SK-N-SH treated with all-trans-retinoic acid at 6 μM for 48 hours (cell line): ENCODE results near the gene OTUD3.

Experiments
- ATAC-seq: fragments of 200-7000 bp; cut with Tn5 transposase; 3 replicates; pipeline ENCODE4 v1.9.1; 2020; ENCODE audit warnings: mild to moderate bottlenecking, moderate library complexity
- ARNTL ChIP-seq: fragments of 450-650 bp; formaldehyde crosslinking; IDR thresholded peaks from 2 replicates; pipeline ENCODE4 v1.5.0; 2020; ENCODE audit warnings: low read depth, mild to moderate bottlenecking, moderate library complexity, borderline replicate concordance
- BACH2 ChIP-seq: fragments of 250-450 bp; sonication (Bioruptor Pico); IDR thresholded peaks from 2 replicates; pipeline ENCODE4 v1.9.0; 2021; ENCODE audit warnings: mild to moderate bottlenecking, borderline replicate concordance
- CSDC2 ChIP-seq: fragments of 250-450 bp; sonication (Bioruptor Pico); IDR thresholded peaks from 2 replicates; pipeline ENCODE4 v1.5.0; 2020; ENCODE audit warnings: mild to moderate bottlenecking, moderate library complexity
- CSRNP3 ChIP-seq: fragments of 250-450 bp; sonication (Bioruptor Pico); IDR thresholded peaks from 2 replicates; pipeline ENCODE4 v1.5.1; 2021; ENCODE audit warnings: mild to moderate bottlenecking, moderate library complexity
- ESRRG ChIP-seq: fragments of 250-450 bp; sonication (Bioruptor Pico); IDR thresholded peaks from 2 replicates; pipeline ENCODE4 v1.6.1; 2021; ENCODE audit warnings: mild to moderate bottlenecking
- GLIS3 ChIP-seq: fragments of 250-450 bp; sonication (Bioruptor Pico); IDR thresholded peaks from 2 replicates; pipeline ENCODE4 v1.5.0; 2020; ENCODE audit warnings: mild to moderate bottlenecking, moderate library complexity
- ISL1 ChIP-seq: fragments of 250-450 bp; sonication (Bioruptor Pico); IDR thresholded peaks from 2 replicates; pipeline ENCODE4 v2.1.2; 2022; ENCODE audit warnings: mild to moderate bottlenecking, moderate library complexity
- OSR1 ChIP-seq: fragments of 250-450 bp; sonication (Bioruptor Pico); IDR thresholded peaks from 2 replicates; pipeline ENCODE4 v1.8.0; 2022; ENCODE audit warnings: moderate library complexity, mild to moderate bottlenecking, inconsistent platforms
- PATZ1 ChIP-seq: fragments of 250-450 bp; sonication (Bioruptor Pico); IDR thresholded peaks from 2 replicates; pipeline ENCODE4 v1.8.0; 2020; ENCODE audit warnings: mild to moderate bottlenecking, moderate library complexity, borderline replicate concordance
- PPARA ChIP-seq: fragments of 250-450 bp; sonication (Bioruptor Pico); IDR thresholded peaks from 2 replicates; pipeline ENCODE4 v1.5.0; 2020; ENCODE audit warnings: mild to moderate bottlenecking, borderline replicate concordance
- RARB ChIP-seq: fragments of 250-450 bp; sonication (Bioruptor Pico); IDR thresholded peaks from 2 replicates; pipeline ENCODE4 v1.8.0; 2021; ENCODE audit warnings: mild to moderate bottlenecking, moderate library complexity
- SNAI2 ChIP-seq: fragments of 250-450 bp; sonication (Bioruptor Pico); IDR thresholded peaks from 2 replicates; pipeline ENCODE4 v1.5.0; 2020; ENCODE audit warnings: mild to moderate bottlenecking, moderate library complexity
- TCF4 ChIP-seq: fragments of 250-450 bp; sonication (Bioruptor Pico); IDR thresholded peaks from 2 replicates; pipeline ENCODE4 v1.8.0; 2021; ENCODE audit warnings: mild to moderate bottlenecking, moderate library complexity, borderline replicate concordance
- TOX ChIP-seq: fragments of 250-450 bp; sonication (Bioruptor Pico); IDR thresholded peaks from 2 replicates; pipeline ENCODE4 v1.8.0; 2021; ENCODE audit warnings: mild to moderate bottlenecking, moderate library complexity, borderline replicate concordance
- TSHZ2 ChIP-seq: fragments of 250-450 bp; sonication (Bioruptor Pico); IDR thresholded peaks from 2 replicates; pipeline ENCODE4 v1.5.0; 2020; ENCODE audit warnings: mild to moderate bottlenecking, moderate library complexity
- ZC3H10 ChIP-seq: fragments of 250-450 bp; sonication (Bioruptor Pico); IDR thresholded peaks from 2 replicates; pipeline ENCODE4 v1.5.1; 2021; ENCODE audit warnings: mild to moderate bottlenecking, moderate library complexity
- ZFP3 ChIP-seq: fragments of 250-450 bp; sonication (Bioruptor Pico); IDR thresholded peaks from 2 replicates; pipeline ENCODE4 v1.5.0; 2020; ENCODE audit warnings: mild to moderate bottlenecking, moderate library complexity
- ZFP30 ChIP-seq: fragments of 450-650 bp; formaldehyde crosslinking; IDR thresholded peaks from 2 replicates; pipeline ENCODE4 v1.5.0; 2022; ENCODE audit warnings: mild to moderate bottlenecking, moderate library complexity
- ZNF70 ChIP-seq: fragments of 450-650 bp; formaldehyde crosslinking; IDR thresholded peaks from 2 replicates; pipeline ENCODE4 v1.5.0; 2020; ENCODE audit warnings: mild to moderate bottlenecking, moderate library complexity
- TF ChIP-seq, protein P1 (sequence below): fragments of 250-450 bp; sonication (Bioruptor Pico); IDR thresholded peaks from 2 replicates; pipeline ENCODE4 v1.5.1; 2020; ENCODE audit warnings: low read depth, mild to moderate bottlenecking, moderate library complexity
- TF ChIP-seq, protein P2 (sequence below): fragments of 250-450 bp; sonication (Bioruptor Pico); IDR thresholded peaks from 2 replicates; pipeline ENCODE4 v1.8.0; 2021; ENCODE audit warnings: low read depth, mild to moderate bottlenecking, moderate library complexity, borderline replicate concordance

Gene OTUD3

DNA sequence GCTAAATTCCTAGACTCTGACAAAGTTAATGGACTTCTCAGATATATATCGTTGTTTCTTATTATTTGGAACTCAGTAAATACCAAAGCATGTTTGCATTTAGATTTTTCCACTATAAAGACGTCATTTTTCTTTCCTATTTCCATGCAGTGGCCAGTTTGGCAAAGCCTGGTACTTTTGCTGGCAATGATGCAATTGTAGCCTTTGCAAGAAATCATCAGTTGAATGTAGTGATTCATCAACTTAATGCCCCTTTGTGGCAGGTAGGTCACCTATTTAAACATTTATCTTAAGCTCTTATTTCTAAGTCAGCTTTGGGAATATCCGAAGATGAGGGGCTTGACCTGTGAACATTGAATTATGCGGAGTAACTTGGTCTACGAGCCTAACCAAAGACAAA is 12.0 kb downstream of the OTUD3 start (continued):
- TF ChIP-seq, protein P1, sequence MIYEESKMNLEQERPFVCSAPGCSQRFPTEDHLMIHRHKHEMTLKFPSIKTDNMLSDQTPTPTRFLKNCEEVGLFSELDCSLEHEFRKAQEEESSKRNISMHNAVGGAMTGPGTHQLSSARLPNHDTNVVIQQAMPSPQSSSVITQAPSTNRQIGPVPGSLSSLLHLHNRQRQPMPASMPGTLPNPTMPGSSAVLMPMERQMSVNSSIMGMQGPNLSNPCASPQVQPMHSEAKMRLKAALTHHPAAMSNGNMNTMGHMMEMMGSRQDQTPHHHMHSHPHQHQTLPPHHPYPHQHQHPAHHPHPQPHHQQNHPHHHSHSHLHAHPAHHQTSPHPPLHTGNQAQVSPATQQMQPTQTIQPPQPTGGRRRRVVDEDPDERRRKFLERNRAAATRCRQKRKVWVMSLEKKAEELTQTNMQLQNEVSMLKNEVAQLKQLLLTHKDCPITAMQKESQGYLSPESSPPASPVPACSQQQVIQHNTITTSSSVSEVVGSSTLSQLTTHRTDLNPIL = no peak
- TF ChIP-seq ESRRG (CRISPR knock-in tag) = no peak
- TF ChIP-seq, protein P2, sequence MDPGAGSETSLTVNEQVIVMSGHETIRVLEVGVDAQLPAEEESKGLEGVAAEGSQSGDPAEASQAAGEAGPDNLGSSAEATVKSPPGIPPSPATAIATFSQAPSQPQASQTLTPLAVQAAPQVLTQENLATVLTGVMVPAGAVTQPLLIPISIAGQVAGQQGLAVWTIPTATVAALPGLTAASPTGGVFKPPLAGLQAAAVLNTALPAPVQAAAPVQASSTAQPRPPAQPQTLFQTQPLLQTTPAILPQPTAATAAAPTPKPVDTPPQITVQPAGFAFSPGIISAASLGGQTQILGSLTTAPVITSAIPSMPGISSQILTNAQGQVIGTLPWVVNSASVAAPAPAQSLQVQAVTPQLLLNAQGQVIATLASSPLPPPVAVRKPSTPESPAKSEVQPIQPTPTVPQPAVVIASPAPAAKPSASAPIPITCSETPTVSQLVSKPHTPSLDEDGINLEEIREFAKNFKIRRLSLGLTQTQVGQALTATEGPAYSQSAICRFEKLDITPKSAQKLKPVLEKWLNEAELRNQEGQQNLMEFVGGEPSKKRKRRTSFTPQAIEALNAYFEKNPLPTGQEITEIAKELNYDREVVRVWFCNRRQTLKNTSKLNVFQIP (CRISPR knock-in tag) = no peak

- TF ChIP-seq, protein P1 = no peak
- TF ChIP-seq TOX (CRISPR knock-in tag) (no peak), RARB (no peak), CSDC2 (no peak), ZFP3 (no peak), ZNF70 (CRISPR knock-in tag) (no peak), ARNTL (no peak), TCF4 (CRISPR knock-in tag) (no peak), OSR1 (CRISPR knock-in tag) (no peak), ISL1 (CRISPR knock-in tag) (no peak), PATZ1 (CRISPR knock-in tag) (no peak), SNAI2 (CRISPR knock-in tag) (no peak)
- TF ChIP-seq, all 23 proteins: peak for 0
- no peak for ATAC-seq
Observed at GRCh38 chr1:19901653-19902052, 19.5 kb downstream of the OTUD3 start.

DNA sequence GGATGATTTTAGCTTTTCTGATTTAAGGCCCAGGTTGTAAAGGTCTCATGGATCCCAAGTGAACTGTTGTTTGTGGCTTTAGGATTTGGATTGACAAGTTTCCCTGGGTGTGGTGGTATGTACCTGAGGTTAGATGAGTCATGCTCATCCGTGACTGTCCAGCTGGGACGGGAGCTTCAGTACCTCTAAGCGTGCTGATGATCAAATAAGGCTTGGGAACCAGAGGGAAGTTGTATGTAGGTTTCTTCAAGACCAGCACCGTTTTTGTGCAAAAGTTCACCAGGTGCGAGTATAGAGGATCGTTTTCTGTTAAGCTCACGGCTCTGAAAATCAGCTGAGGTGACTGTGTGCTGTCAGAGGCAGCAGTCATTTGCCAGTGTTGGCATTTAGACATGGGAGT is 21.4 kb downstream of the OTUD3 start:
- TF ChIP-seq ISL1 (CRISPR knock-in tag) (no peak), CSRNP3 (no peak), RARB (no peak), BACH2 (CRISPR knock-in tag) (no peak), PATZ1 (CRISPR knock-in tag) (no peak), ZFP3 (no peak), TOX (CRISPR knock-in tag) (no peak), ARNTL (no peak), ZFP30 (CRISPR knock-in tag) (no peak), CSDC2 (no peak), PPARA (CRISPR knock-in tag) (no peak), GLIS3 (no peak), OSR1 (CRISPR knock-in tag) (no peak), ESRRG (CRISPR knock-in tag) (no peak), ZC3H10 (no peak)
- ATAC-seq = no peak

DNA sequence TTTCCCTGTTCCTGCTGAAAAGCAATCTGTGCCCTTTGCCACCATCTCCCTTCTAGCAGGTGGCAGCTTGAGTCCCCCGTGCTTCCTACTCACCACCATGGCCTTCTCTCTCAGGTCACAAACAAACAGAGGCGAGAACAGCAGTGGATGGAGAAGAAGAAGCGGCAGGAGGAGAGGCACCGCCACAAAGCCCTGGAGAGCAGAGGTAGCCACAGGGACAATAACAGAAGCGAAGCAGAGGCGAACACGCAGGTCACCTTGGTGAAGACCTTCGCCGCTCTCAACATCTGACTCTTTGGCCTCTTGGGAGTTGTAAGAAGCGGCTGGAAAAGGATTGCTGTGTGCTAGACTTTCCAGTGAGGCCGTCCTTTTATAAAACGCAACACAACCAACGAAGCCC is 25.3 kb downstream of the OTUD3 start:
- ATAC-seq = no peak
- no peak for TF ChIP-seq ZC3H10
- no peak for TF ChIP-seq BACH2 (CRISPR knock-in tag)
- TF ChIP-seq, protein P1 = no peak
- no peak for TF ChIP-seq TOX (CRISPR knock-in tag)
- TF ChIP-seq CSRNP3 = no peak
- TF ChIP-seq TSHZ2 (CRISPR knock-in tag) = no peak
- TF ChIP-seq OSR1 (CRISPR knock-in tag) = no peak
- TF ChIP-seq GLIS3 = no peak
- TF ChIP-seq SNAI2 (CRISPR knock-in tag) = no peak
